ENCODE data around the gene FBLN5. TPM values are rescaled to one million over a fixed set of nuclear protein-coding genes. Genes with fewer than 3 reads are reported as not detected.
A peak's percentile ranks its signal among the peaks of the same experiment; 100 is the strongest.

Gene FBLN5
- total and polyA plus RNA-seq, 8 donors, result 20.1 to 151 (median 48.6) TPM

DNA sequence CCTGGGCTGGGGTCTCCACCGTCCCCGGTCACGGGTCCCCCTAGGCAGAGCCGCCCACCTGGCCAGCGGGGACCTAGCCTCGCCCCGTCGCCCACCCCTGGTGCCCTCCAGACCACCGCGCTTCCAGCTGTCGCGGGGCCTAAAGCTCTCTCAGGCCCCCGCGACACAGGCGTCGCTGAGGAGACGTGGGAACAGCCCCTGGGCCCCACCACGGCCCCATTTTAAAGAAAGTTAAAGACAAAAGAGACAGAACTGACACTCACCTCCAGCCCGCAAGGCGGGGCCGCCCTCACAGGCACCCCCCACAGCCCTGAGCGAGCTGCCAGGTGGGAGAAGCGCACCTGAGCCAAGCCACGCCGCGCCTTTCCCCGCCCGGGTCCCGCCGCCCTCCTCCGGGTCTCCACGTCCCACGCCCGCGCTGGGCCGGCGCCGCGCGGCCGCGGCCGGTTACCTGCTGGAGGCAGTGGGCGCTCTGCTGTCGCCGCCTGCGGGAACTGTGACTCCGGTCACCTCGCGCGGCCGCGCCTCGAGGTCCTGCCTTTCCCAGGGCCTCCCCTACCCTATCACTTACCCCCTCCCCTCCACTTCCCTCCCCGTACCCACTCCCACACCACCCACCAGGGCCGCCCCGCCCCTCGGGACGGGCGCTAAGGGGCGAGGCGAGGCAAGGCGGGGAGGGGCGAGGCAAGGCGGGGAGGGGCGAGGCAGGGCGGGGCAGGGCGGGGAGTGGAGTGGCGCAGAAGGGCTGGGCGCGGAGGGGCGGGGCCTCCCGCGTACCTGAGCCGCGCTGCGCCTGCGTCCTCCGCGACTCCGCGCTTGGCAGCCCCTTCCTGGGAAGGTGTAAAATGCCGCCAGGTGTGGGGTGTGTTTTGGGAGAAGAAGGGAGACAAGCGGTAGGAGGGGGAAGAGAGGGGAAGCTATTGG is 111.3 kb downstream of the FBLN5 start:
- H3K4me1 ChIP-seq, result peaks cover 10 to 48% (median 26%) of the 10 kb centered on the region in 4 donors

DNA sequence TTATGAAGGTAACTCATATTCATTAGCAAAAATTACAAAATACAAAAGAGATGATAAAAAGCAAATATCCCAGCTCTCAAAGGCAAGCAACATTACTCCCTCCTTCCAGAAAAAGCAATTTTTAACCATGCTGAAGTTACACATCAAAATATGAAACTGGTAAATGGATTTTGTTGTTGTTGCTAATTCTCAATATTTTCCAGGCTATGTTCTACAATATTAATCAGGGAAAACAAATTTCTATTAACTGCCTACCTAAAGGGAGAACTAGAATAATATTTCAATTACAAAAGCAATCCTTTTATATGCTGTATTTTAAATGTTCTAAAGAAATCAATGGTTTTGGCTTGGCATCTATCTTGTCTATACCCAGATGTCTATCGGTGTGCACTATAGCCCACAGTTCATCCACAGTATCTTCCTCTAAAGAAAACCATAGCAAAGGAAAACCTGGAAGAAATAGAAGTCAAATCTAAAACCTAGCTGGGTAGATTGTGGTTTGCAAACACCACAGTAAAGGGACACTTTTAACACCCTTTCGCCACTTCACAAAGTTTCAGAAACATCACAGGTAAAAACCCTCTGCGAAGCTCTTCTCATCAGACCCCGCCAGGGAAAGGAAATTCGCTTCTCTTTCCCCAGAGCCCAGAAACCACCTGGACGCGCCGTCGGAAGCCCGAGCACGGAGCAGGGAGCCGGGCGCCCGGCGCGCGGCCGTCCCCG is 112.1 kb downstream of the FBLN5 start:
- TF ChIP-seq EP300 (IDR thresholded peaks at IDR 0.05) (no peak), POLR2A (IDR thresholded peaks at IDR 0.05) (no peak), POLR2AphosphoS5 (IDR thresholded peaks at IDR 0.05) (no peak)
- TF ChIP-seq, protein P1, sequence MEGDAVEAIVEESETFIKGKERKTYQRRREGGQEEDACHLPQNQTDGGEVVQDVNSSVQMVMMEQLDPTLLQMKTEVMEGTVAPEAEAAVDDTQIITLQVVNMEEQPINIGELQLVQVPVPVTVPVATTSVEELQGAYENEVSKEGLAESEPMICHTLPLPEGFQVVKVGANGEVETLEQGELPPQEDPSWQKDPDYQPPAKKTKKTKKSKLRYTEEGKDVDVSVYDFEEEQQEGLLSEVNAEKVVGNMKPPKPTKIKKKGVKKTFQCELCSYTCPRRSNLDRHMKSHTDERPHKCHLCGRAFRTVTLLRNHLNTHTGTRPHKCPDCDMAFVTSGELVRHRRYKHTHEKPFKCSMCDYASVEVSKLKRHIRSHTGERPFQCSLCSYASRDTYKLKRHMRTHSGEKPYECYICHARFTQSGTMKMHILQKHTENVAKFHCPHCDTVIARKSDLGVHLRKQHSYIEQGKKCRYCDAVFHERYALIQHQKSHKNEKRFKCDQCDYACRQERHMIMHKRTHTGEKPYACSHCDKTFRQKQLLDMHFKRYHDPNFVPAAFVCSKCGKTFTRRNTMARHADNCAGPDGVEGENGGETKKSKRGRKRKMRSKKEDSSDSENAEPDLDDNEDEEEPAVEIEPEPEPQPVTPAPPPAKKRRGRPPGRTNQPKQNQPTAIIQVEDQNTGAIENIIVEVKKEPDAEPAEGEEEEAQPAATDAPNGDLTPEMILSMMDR (IDR thresholded peaks at IDR 0.05), result no peak
- H3K27ac ChIP-seq, result peak overlapping the region; percentile 88 to 96 (median 92)
- H3K36me3 ChIP-seq, result no peaks in the 10 kb centered on the region
- no peaks in the 10 kb centered on the region for H3K9me3 ChIP-seq
- intact Hi-C loops (cut with DNase I; ENCODE audit: low total_unique reads), result no loop called here
- H3K4me1 ChIP-seq, result peaks cover 17 to 56% (median 30%) of the 10 kb centered on the region in 4 donors
- H3K27me3 ChIP-seq, result peaks cover 0 to 25% (median 0%) of the 10 kb centered on the region in 3 donors
- DNase-seq, result peak; percentile 34 to 49
- 4 to 24% (median 4%) methylated on average over 5 to 19 of the region's 19 CpGs for WGBS, 5 donors
- H3K4me3 ChIP-seq, result peak overlapping the region; percentile 55 to 80 (median 70)

More for the DNA sequence above, 111.3 kb downstream of the FBLN5 start:
- intact Hi-C loops (cut with DNase I; ENCODE audit: low total_unique reads), result no loop called here
- H3K27me3 ChIP-seq, result peaks cover 0 to 25% (median 0%) of the 10 kb centered on the region in 3 donors
- H3K9me3 ChIP-seq, result no peaks in the 10 kb centered on the region
- DNase-seq, result peak; percentile 96
- TF ChIP-seq, protein P1 (IDR thresholded peaks at IDR 0.05), result no peak
- TF ChIP-seq EP300 (IDR thresholded peaks at IDR 0.05) (no peak), POLR2AphosphoS5 (IDR thresholded peaks at IDR 0.05) (peak; percentile 18 to 89 (median 75)), POLR2A (IDR thresholded peaks at IDR 0.05) (peak in 1 of 4 donors; percentile 48)
- H3K4me3 ChIP-seq, result peak overlapping the region; percentile 55 to 80 (median 70)
- H3K36me3 ChIP-seq, result no peaks in the 10 kb centered on the region
- H3K27ac ChIP-seq, result peak overlapping the region; percentile 88 to 96 (median 92)
- WGBS, 5 donors, result 0 to 3% (median 2%) methylated on average over 43 to 84 of the region's 84 CpGs

DNA sequence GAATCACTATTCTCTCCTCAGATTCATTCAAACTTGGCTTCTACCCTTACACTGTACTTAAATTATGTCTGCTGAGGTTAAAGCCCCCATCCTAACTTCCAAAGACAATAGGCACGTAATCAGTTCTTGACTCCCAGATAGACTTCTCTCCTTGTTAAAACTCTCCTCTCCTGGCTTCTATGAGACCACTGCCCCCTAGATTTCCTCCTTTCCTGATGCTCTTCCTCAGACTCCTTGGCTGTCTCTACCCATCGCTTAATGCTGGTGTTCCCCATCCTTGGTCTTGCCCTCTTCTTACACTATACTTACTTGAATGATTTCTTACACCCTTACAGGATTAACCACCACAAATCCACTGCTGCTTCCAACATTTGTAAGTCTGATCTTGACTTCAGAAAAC is 112.9 kb downstream of the FBLN5 start:
- peaks cover 17 to 63% (median 37%) of the 10 kb centered on the region in 4 donors for H3K4me1 ChIP-seq
- no peaks in the 10 kb centered on the region for H3K9me3 ChIP-seq
- no peaks in the 10 kb centered on the region for H3K36me3 ChIP-seq
- 28 to 58% (median 50%) methylated on average over 2 of the region's 2 CpGs for WGBS, 5 donors
- H3K27me3 ChIP-seq, result peaks cover 0 to 25% (median 0%) of the 10 kb centered on the region in 3 donors
- H3K27ac ChIP-seq, result peak overlapping the region in 4 of 5 donors; percentile 50 to 96 (median 78)
- TF ChIP-seq, protein P1 (IDR thresholded peaks at IDR 0.05), result no peak
- TF ChIP-seq POLR2AphosphoS5 (IDR thresholded peaks at IDR 0.05) (no peak), EP300 (IDR thresholded peaks at IDR 0.05) (no peak), POLR2A (IDR thresholded peaks at IDR 0.05) (no peak)
- intact Hi-C loops (cut with DNase I; ENCODE audit: low total_unique reads), result no loop called here
- peak overlapping the region in 3 of 4 donors; percentile 55 to 80 (median 73) for H3K4me3 ChIP-seq
- no peak for DNase-seq

DNA sequence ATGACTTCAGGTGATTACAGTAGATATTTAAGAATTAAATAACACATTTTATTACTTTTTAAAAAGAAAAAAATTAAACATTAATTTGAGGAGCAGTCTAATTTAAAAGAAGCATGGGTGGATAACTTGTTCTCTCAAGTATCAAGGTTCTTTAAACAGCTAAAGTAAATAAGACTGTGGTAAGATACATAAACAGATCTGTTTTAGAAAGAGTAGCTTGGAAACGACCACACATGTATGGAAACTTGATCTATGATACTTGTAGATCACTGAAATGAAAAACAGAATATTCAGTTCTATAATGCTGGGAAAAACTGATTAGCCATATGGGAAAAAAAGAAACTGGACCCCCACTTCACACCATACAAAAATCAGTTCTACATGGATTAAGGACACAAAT is 116.2 kb downstream of the FBLN5 start:
- intact Hi-C loops (cut with DNase I; ENCODE audit: low total_unique reads), result no loop called here
- peaks cover 7 to 48% (median 26%) of the 10 kb centered on the region in 4 donors for H3K4me1 ChIP-seq
- no peak for TF ChIP-seq POLR2AphosphoS5 (IDR thresholded peaks at IDR 0.05)
- peak overlapping the region in 4 of 5 donors; percentile 20 to 60 (median 36) for H3K27ac ChIP-seq
- no peak for DNase-seq
- peaks cover 0 to 9% (median 0%) of the 10 kb centered on the region in 3 donors for H3K27me3 ChIP-seq
- no peak overlapping the region for H3K4me3 ChIP-seq
- H3K9me3 ChIP-seq, result no peaks in the 10 kb centered on the region
- H3K36me3 ChIP-seq, result no peaks in the 10 kb centered on the region
- 6 to 26% (median 12%) methylated on average over 1 of the region's 1 CpG for WGBS, 5 donors
